Progenitor cell of endocrine pancreas (in vitro differentiated cells): ENCODE results near the gene C3orf20. TPM values are rescaled to one million over a fixed set of nuclear protein-coding genes. Genes with fewer than 3 reads are reported as not detected.

Experiments used
- DNase-seq: peaks from one replicate; pipeline ENCODE4 v3.0.0; 2021; ENCODE audit warnings: low spot score; ENCODE audit not compliant: unreplicated experiment
- H3K27ac Mint-ChIP-seq: 2 replicates; pipeline ENCODE4 v1.8.0; 2021; ENCODE audit warnings: mild to moderate bottlenecking, moderate library complexity, mixed read lengths
- H3K27me3 Mint-ChIP-seq: 2 replicates; pipeline ENCODE4 v1.8.0; 2021; ENCODE audit warnings: mixed read lengths
- H3K36me3 Mint-ChIP-seq: 2 replicates; pipeline ENCODE4 v1.8.0; 2022; ENCODE audit warnings: mixed read lengths; ENCODE audit not compliant: insufficient read depth
- H3K4me1 Mint-ChIP-seq: 2 replicates; pipeline ENCODE4 v1.8.0; 2021; ENCODE audit warnings: low read depth, mixed read lengths
- H3K4me3 Mint-ChIP-seq: 2 replicates; pipeline ENCODE4 v1.8.0; 2021; ENCODE audit warnings: low read depth, mild to moderate bottlenecking, moderate library complexity, mixed read lengths
- H3K9me3 Mint-ChIP-seq: 2 replicates; pipeline ENCODE4 v1.8.0; 2021; ENCODE audit warnings: low read depth, mixed read lengths
- total RNA-seq: library from RNA; stranded (reverse); gene quantifications from 2 replicates; pipeline ENCODE4 v1.2.1, GENCODE V29; 2021
- TF ChIP-seq, protein P1 (sequence below): fragments of 200-600 bp; sonication (generic); IDR thresholded peaks from one replicate; pipeline ENCODE4 v1.5.0; 2021; ENCODE audit warnings: antibody characterized with exemption, mild to moderate bottlenecking; ENCODE audit not compliant: unreplicated experiment

The C3orf20 gene
- total RNA-seq, 1 donor from 2014 or later, result 0.19 TPM

DNA sequence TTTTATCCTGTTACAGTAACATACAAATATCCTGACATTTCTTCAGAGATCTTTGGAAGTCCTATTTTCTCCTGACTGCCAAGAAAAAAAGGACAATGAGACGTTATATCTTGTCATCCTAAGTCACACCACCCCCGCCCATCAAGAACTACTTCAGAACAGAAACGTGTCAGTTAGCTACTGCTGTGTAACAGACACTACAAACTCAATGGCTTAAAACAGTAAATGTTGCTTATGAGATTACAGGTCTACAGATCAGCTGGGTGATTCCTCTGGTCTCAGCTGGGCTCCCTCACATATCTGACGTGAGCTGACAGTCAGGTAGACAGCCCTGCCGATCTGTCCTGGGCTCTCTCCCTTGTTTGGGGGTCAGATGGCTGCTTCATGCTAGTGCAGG is 43.8 kb upstream of the C3orf20 start:
- no peak overlapping the region for H3K27ac Mint-ChIP-seq
- peaks cover 3% of the 10 kb centered on the region for H3K27me3 Mint-ChIP-seq
- no peaks in the 10 kb centered on the region for H3K36me3 Mint-ChIP-seq
- TF ChIP-seq, protein P1, sequence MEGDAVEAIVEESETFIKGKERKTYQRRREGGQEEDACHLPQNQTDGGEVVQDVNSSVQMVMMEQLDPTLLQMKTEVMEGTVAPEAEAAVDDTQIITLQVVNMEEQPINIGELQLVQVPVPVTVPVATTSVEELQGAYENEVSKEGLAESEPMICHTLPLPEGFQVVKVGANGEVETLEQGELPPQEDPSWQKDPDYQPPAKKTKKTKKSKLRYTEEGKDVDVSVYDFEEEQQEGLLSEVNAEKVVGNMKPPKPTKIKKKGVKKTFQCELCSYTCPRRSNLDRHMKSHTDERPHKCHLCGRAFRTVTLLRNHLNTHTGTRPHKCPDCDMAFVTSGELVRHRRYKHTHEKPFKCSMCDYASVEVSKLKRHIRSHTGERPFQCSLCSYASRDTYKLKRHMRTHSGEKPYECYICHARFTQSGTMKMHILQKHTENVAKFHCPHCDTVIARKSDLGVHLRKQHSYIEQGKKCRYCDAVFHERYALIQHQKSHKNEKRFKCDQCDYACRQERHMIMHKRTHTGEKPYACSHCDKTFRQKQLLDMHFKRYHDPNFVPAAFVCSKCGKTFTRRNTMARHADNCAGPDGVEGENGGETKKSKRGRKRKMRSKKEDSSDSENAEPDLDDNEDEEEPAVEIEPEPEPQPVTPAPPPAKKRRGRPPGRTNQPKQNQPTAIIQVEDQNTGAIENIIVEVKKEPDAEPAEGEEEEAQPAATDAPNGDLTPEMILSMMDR, result no peak
- H3K4me3 Mint-ChIP-seq, result no peak overlapping the region
- peaks cover 20% of the 10 kb centered on the region for H3K4me1 Mint-ChIP-seq
- DNase-seq, result no peak
- H3K9me3 Mint-ChIP-seq, result no peaks in the 10 kb centered on the region

DNA sequence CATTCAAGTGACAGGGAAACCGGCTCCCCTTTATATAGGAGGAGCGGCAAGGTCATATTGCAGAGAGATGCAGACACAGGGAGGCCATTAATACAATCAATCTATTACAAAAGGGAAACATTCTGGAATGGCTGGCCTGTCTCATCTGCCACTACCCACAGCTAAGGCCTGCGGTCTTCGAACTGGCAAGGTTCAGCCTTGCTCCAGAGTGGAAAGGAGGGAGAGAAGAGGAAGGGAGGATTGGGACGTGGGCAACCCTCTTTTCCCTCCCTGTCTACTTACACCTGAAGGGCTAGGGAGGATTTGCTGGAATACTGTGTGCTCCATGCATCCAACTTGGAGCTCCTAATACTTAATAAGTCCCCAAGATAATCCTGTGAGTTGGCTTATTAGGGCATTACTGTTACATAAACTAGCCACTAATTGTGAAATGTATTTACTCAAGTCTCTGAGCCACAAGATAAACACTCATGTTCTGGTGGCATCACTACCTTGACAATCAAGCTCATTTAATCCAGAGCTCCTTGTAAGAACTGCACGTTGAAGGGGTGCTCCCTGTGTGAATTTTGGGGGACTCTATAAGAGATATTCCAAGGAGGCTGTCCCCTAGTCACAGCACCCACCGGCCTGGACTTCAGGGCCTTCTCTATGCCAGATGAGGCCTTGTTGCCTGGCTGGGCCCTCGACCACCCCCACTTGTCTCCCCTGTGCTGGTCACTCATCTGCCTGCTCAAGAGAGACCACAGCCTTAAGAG is 43.1 kb upstream of the C3orf20 start:
- TF ChIP-seq, protein P1, result no peak
- H3K4me1 Mint-ChIP-seq, result peaks cover 20% of the 10 kb centered on the region
- H3K27ac Mint-ChIP-seq, result no peak overlapping the region
- peaks cover 6% of the 10 kb centered on the region for H3K27me3 Mint-ChIP-seq
- no peaks in the 10 kb centered on the region for H3K9me3 Mint-ChIP-seq
- no peak for DNase-seq
- H3K4me3 Mint-ChIP-seq, result no peak overlapping the region
- H3K36me3 Mint-ChIP-seq, result no peaks in the 10 kb centered on the region

DNA sequence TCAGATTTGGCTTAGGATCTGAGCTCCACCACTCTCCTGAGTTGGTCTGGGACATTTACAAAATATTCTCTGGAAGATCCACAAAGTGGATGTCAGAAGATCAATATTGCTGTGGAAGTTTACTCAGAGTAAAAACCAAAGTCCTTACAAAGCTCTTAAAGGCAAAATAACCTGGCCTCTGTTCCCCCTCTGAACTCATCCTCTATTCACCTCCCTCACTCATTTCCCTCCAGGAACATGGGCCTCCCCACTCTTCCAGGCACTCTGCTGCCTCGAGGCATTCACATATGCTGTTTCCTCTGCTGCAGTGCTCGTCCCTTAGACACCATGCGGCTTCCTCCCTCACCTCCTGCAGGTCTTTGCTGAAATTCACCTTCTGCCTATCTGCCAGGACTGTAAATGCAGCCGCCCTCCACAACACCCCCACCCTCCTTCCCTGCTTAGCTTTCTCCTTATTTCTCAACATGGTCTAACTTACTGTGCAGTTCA is 42.5 kb upstream of the C3orf20 start:
- no peaks in the 10 kb centered on the region for H3K36me3 Mint-ChIP-seq
- no peak for DNase-seq
- H3K27ac Mint-ChIP-seq, result no peak overlapping the region
- H3K27me3 Mint-ChIP-seq, result peaks cover 12% of the 10 kb centered on the region
- peaks cover 15% of the 10 kb centered on the region for H3K4me1 Mint-ChIP-seq
- H3K4me3 Mint-ChIP-seq, result no peak overlapping the region
- peaks cover 3% of the 10 kb centered on the region for H3K9me3 Mint-ChIP-seq
- TF ChIP-seq, protein P1, result no peak

DNA sequence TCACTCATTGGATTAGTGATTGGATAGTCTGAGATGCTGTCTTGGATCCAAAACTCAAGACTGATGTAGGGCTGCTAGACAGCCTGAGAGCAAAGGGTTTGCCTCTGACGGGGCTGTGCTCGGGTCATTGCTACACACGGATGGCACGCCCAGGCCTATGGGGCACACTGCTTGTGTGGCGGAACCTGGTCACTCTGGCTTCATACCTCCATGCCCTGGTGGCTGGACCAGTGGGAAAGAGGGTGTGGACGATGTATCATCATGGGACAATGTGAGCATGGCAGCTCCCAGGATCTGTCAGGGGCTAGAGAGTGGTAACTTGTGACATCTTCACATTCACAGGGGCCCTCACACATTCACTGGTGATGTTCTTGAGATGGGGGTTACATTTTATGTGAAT is 41.5 kb upstream of the C3orf20 start:
- Mint-ChIP-seq H3K4me3 (no peak overlapping the region), H3K9me3 (peaks cover 4% of the 10 kb centered on the region), H3K4me1 (peaks cover 14% of the 10 kb centered on the region), H3K27me3 (peaks cover 18% of the 10 kb centered on the region), H3K27ac (no peak overlapping the region), H3K36me3 (no peaks in the 10 kb centered on the region)
- TF ChIP-seq, protein P1, result no peak
- DNase-seq, result no peak

DNA sequence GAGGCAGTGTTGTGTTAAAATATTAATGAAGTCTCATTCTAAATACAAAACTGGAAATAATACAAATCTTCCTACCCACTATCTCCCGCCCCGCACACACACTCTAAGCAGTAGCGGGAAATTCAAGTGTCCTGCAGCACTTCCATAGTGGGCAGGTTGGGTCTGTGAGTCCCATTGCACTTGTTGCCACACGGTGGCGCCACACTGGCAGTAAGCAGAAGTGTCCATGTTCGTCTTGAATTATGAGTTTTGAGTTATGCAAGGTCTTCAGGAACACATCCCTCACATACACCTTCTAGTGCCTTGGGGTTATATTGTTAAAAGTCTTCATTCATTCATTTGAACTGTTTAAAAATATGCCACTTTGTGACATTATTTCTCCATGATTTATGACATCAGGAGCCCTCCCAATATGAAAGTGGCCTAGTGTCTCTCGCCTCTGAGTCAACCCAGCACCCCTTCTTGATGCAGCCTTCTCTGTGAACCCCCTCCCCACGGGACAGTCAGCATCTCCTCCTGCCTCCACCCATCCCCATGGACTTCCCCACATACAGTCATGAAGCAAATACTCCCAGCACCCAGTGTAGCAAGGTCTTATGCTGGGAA is 41.0 kb upstream of the C3orf20 start:
- no peaks in the 10 kb centered on the region for H3K36me3 Mint-ChIP-seq
- peaks cover 19% of the 10 kb centered on the region for H3K27me3 Mint-ChIP-seq
- peaks cover 14% of the 10 kb centered on the region for H3K4me1 Mint-ChIP-seq
- H3K27ac Mint-ChIP-seq, result peak overlapping the region; percentile 37
- TF ChIP-seq, protein P1, result peak; percentile 77
- peaks cover 4% of the 10 kb centered on the region for H3K9me3 Mint-ChIP-seq
- no peak overlapping the region for H3K4me3 Mint-ChIP-seq
- no peak for DNase-seq
